HepG2 (cell line): ENCODE data around the gene GNG3. TPM values are rescaled to one million over a fixed set of nuclear protein-coding genes. Genes with fewer than 3 reads are reported as not detected.

Source experiments
- ARID4A ChIP-seq: sonication (generic); formaldehyde crosslinking; IDR thresholded peaks from 2 replicates; pipeline ENCODE4 v1.5.0; 2020; ENCODE audit warnings: mild to moderate bottlenecking, missing genetic modification reagents, borderline replicate concordance
- EZH2 ChIP-seq: conservative IDR thresholded peaks from 2 replicates; pipeline ENCODE4 v1.6.1; 2012; ENCODE audit warnings: mild to moderate bottlenecking, low read depth, low read length, moderate library complexity
- FOXJ3 ChIP-seq: sonication (generic); formaldehyde crosslinking; IDR thresholded peaks from 2 replicates; pipeline ENCODE4 v1.4.0; 2020; ENCODE audit warnings: missing genetic modification reagents, mild to moderate bottlenecking, borderline replicate concordance
- HMGA1 ChIP-seq: sonication (generic); formaldehyde crosslinking; conservative IDR thresholded peaks from 2 replicates; pipeline ENCODE4 v1.4.0; 2020; ENCODE audit warnings: missing genetic modification reagents
- KMT2A ChIP-seq: sonication (generic); formaldehyde crosslinking; IDR thresholded peaks from 2 replicates; pipeline ENCODE4 v1.4.0; 2020; ENCODE audit warnings: missing genetic modification reagents
- NAIF1 ChIP-seq: sonication (generic); formaldehyde crosslinking; IDR thresholded peaks from 2 replicates; pipeline ENCODE4 v1.5.0; 2020; ENCODE audit warnings: mild to moderate bottlenecking, missing genetic modification reagents, borderline replicate concordance
- RCOR2 ChIP-seq: IDR thresholded peaks from 2 replicates; pipeline ENCODE4 v1.6.1; 2016; ENCODE audit warnings: missing biosample characterization, missing genetic modification reagents
- SMAD9 ChIP-seq: sonication (generic); formaldehyde crosslinking; IDR thresholded peaks from 2 replicates; pipeline ENCODE4 v1.5.1; 2020; ENCODE audit warnings: mild to moderate bottlenecking, missing genetic modification reagents
- TFAP4 ChIP-seq: sonication (generic); IDR thresholded peaks from 2 replicates; pipeline ENCODE4 v1.6.1; 2016; ENCODE audit warnings: low read depth, borderline replicate concordance
- TIGD3 ChIP-seq: sonication (generic); formaldehyde crosslinking; IDR thresholded peaks from 2 replicates; pipeline ENCODE4 v1.5.1; 2020; ENCODE audit warnings: mild to moderate bottlenecking, missing genetic modification reagents, borderline replicate concordance
- ZFX ChIP-seq: sonication (generic); formaldehyde crosslinking; IDR thresholded peaks from 2 replicates; pipeline ENCODE4 v1.4.0; 2020; ENCODE audit warnings: mild to moderate bottlenecking, low read depth, missing genetic modification reagents, moderate library complexity
- ZFY ChIP-seq: sonication (generic); formaldehyde crosslinking; IDR thresholded peaks from 2 replicates; pipeline ENCODE4 v1.4.0; 2020; ENCODE audit warnings: missing genetic modification reagents
- ZNF639 ChIP-seq: conservative IDR thresholded peaks from 2 replicates; pipeline ENCODE4 v1.6.1; 2018; ENCODE audit warnings: missing genetic modification reagents
- ZNF687 ChIP-seq: sonication (generic); formaldehyde crosslinking; IDR thresholded peaks from 2 replicates; pipeline ENCODE4 v1.5.1; 2020; ENCODE audit warnings: mild to moderate bottlenecking, missing genetic modification reagents, moderate library complexity
- ZNF740 ChIP-seq: sonication (generic); formaldehyde crosslinking; IDR thresholded peaks from 2 replicates; pipeline ENCODE4 v1.4.0; 2020; ENCODE audit warnings: missing genetic modification reagents
- polyA plus RNA-seq, 8 experiments: library from polyadenylated mRNA; depleted of rRNA in 3 of 8; stranded (reverse) in 7 of 8; unstranded in 1 of 8; fragments of >200 nt; fragmentation: Illumina TruSeq in 4 of 8; extraction: Trizol in 4 of 8; gene quantifications; 2 replicates each; pipeline versions ENCODE4 v1.2.1 to v1.2.3, GENCODE V29; 2011 to 2016; ENCODE audit warnings: low read depth in 4 of 8, missing spikeins in 1 of 8, mixed read lengths in 1 of 8; ENCODE audit not compliant: insufficient read depth in 1 of 8
- total RNA-seq, 5 experiments: library from RNA; depleted of rRNA; stranded (reverse); fragments of >200 nt; fragmentation: Illumina TruSeq; extraction: Trizol; gene quantifications; 2 replicates each; pipeline ENCODE4 v1.2.3, GENCODE V29; 2016; ENCODE audit warnings: low read depth in 1 of 5

GNG3 gene
- total and polyA plus RNA-seq, 2 of the 13 experiments (the other 11 are each of a cell fraction or from before 2014, with no cell fraction given): not detected

- peak; percentile 87 for TF ChIP-seq ZNF687 (CRISPR knock-in tag)
- no peak for TF ChIP-seq FOXJ3
- 0 out of 2 replicates have a peak, but pooled peaks have one; percentile 27 for TF ChIP-seq ZNF639
- TF ChIP-seq RCOR2 (CRISPR knock-in tag): 0 out of 2 replicates have a peak, but pooled peaks have one; percentile 42
- TF ChIP-seq KMT2A (CRISPR knock-in tag): peak; percentile 65; the same call in 1 of the 2 replicates
- peak; percentile 55; the same call in 1 of the 2 replicates for TF ChIP-seq ZFX (CRISPR knock-in tag)
- no peak for TF ChIP-seq HMGA1 (CRISPR knock-in tag)
- TF ChIP-seq ZNF740 (CRISPR knock-in tag): no peak
- TF ChIP-seq ARID4A (CRISPR knock-in tag): peak; percentile 89
- peak; percentile 60 for TF ChIP-seq ZFY (CRISPR knock-in tag)
- TF ChIP-seq SMAD9 (CRISPR knock-in tag): peak; percentile 70; the same call in 1 of the 2 replicates
- peak; percentile 37; the same call in 1 of the 2 replicates for TF ChIP-seq TFAP4
- no peak for TF ChIP-seq NAIF1 (CRISPR knock-in tag)
- TF ChIP-seq TIGD3 (CRISPR knock-in tag): peak; percentile 44; the same call in 1 of the 2 replicates
- no peak for TF ChIP-seq EZH2
These were observed 46.5 kb downstream of the GNG3 start, which contains the start of gene ZBTB3 (continued) for GRCh38 chr11:62753736-62754603.
